ENCODE results near the gene UBE2C. TPM values are rescaled to one million over a fixed set of nuclear protein-coding genes. Genes with fewer than 3 reads are reported as not detected.

The UBE2C gene
- total RNA-seq, 1 donor from 2014 or later = 7.6 TPM

DNA sequence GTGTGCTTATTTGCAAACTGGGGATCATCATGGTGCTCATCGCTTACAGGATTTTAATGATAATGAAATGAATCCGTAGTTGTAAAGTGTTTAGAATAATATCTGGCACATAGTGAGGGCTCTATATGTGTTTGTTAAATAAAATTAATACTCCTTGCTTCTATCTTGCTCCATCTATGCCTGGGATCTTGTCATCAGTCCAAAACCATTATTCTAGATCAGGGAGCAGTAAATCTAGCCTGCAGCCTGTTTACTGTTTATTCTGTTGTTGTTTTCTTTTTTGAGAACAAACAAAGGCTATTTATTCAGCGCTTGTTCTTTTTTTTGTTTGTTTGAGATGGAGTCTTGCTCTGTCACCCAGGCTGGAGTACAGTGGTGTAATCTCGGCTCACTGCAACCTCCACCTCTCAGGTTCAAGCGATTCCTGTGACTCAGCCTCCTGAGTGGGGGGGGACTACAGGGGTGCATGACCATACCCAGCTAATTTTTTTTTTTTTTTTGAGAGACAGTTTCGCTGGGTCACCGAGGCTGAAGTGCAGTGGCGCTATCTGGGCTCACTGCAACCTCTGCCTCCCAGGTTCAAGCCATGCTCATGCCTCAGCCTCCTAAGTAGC, 36.6 kb downstream of the UBE2C start:
- Histone ChIP-seq H3K9me3 (no peaks in the 10 kb centered on the region), H3K27ac (no peak overlapping the region), H3K4me3 (no peak overlapping the region), H3K4me1 (peaks cover 7% of the 10 kb centered on the region), H3K27me3 (no peaks in the 10 kb centered on the region), H3K36me3 (peaks cover 0 to 54% of the 10 kb centered on the region in 2 donors)
- TF ChIP-seq POLR2A (IDR thresholded peaks at IDR 0.05) (no peak), POLR2AphosphoS5 (IDR thresholded peaks at IDR 0.05; ENCODE audit: insufficient read depth in 1 of 2, low read depth in 1 of 2) (no peak)
- TF ChIP-seq, protein P1, sequence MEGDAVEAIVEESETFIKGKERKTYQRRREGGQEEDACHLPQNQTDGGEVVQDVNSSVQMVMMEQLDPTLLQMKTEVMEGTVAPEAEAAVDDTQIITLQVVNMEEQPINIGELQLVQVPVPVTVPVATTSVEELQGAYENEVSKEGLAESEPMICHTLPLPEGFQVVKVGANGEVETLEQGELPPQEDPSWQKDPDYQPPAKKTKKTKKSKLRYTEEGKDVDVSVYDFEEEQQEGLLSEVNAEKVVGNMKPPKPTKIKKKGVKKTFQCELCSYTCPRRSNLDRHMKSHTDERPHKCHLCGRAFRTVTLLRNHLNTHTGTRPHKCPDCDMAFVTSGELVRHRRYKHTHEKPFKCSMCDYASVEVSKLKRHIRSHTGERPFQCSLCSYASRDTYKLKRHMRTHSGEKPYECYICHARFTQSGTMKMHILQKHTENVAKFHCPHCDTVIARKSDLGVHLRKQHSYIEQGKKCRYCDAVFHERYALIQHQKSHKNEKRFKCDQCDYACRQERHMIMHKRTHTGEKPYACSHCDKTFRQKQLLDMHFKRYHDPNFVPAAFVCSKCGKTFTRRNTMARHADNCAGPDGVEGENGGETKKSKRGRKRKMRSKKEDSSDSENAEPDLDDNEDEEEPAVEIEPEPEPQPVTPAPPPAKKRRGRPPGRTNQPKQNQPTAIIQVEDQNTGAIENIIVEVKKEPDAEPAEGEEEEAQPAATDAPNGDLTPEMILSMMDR (IDR thresholded peaks at IDR 0.05) = no peak
- DNase-seq (ENCODE audit: extremely low spot score in 2 of 2) = no peak
- intact Hi-C loops (cut with DNase I) = no loop called here

DNA sequence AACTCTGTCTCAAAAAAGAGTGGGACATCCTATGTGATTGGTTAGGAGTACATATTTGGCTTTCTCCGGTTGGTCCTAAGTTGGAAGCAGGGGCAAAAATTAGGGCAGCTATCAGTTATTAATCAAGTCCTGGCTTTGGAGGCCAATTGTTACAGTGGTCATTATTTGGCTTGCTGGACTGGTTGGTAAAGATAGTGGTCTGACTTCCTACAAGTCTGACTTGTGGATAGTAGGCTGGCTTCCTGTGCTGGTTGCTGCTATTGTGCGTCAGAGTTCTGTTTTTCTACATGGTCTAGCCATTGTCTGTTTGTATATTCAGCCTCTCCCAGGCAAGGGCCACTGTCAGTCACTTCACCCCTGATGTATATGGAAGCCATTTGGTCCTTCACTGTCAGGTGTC, 37.8 kb downstream of the UBE2C start:
- Histone ChIP-seq H3K4me1 (peaks cover 16% of the 10 kb centered on the region), H3K9me3 (no peaks in the 10 kb centered on the region), H3K27ac (no peak overlapping the region), H3K4me3 (no peak overlapping the region), H3K36me3 (peaks cover 0 to 48% of the 10 kb centered on the region in 2 donors), H3K27me3 (no peaks in the 10 kb centered on the region)
- intact Hi-C loops (cut with DNase I) = no loop called here
- TF ChIP-seq, protein P1 (IDR thresholded peaks at IDR 0.05) = no peak
- TF ChIP-seq POLR2AphosphoS5 (IDR thresholded peaks at IDR 0.05; ENCODE audit: insufficient read depth in 1 of 2, low read depth in 1 of 2) (no peak), POLR2A (IDR thresholded peaks at IDR 0.05) (no peak)
- DNase-seq (ENCODE audit: extremely low spot score in 2 of 2) = no peak

DNA sequence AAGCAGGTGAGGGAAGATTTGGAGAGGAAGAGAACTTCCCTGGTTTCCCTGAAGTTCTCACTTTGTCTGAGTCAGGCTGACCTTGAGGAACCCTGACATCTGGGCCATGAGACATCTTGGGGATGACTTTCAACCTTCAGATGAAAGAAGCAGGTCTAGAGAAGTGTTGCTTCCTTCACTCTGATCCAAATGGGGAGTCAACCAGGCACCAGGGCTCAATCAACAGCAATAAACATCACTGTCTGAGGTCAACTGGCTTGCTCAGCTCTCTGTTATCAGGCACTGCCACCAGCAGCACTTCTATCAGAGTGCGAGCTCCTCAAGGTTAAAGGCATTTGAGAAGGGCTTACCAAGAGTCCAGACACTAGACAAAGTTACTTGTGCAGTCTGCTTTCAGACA, 38.5 kb downstream of the UBE2C start:
- intact Hi-C loops (cut with DNase I) = no loop called here
- no peak for DNase-seq (ENCODE audit: extremely low spot score in 2 of 2)
- no peak overlapping the region for H3K27ac ChIP-seq
- no peak overlapping the region for H3K4me3 ChIP-seq
- peaks cover 0 to 47% of the 10 kb centered on the region in 2 donors for H3K36me3 ChIP-seq
- TF ChIP-seq, protein P1 (IDR thresholded peaks at IDR 0.05) = no peak
- TF ChIP-seq POLR2AphosphoS5 (IDR thresholded peaks at IDR 0.05; ENCODE audit: insufficient read depth in 1 of 2, low read depth in 1 of 2) (no peak), POLR2A (IDR thresholded peaks at IDR 0.05) (no peak)
- no peaks in the 10 kb centered on the region for H3K27me3 ChIP-seq
- H3K4me1 ChIP-seq = peaks cover 23% of the 10 kb centered on the region
- H3K9me3 ChIP-seq = no peaks in the 10 kb centered on the region

DNA sequence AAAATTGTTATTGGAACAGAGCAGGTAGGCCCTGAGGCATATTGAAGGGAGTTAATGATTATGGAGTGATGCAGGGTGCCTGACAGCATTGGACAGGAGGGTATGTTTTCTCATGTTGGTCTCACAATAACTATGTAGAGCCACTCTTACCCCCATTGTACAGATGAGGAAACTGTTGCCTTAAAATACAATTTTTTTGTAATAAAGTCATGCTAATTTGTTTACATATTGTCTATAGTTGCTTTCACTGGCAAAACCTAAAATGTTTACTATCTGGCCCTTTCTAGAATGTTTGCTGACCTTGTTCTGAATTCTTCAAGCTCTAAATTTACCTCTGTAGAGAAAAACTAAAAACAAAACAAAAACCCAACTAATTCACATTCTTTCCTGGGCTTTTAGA, 39.1 kb downstream of the UBE2C start:
- intact Hi-C loops (cut with DNase I) = no loop called here
- DNase-seq (ENCODE audit: extremely low spot score in 2 of 2) = no peak
- Histone ChIP-seq H3K36me3 (peaks cover 0 to 41% of the 10 kb centered on the region in 2 donors), H3K4me3 (no peak overlapping the region), H3K4me1 (peaks cover 29% of the 10 kb centered on the region), H3K27me3 (no peaks in the 10 kb centered on the region), H3K27ac (no peak overlapping the region), H3K9me3 (no peaks in the 10 kb centered on the region)
- TF ChIP-seq, protein P1 (IDR thresholded peaks at IDR 0.05) = no peak
- TF ChIP-seq POLR2AphosphoS5 (IDR thresholded peaks at IDR 0.05; ENCODE audit: insufficient read depth in 1 of 2, low read depth in 1 of 2) (no peak), POLR2A (IDR thresholded peaks at IDR 0.05) (no peak)

DNA sequence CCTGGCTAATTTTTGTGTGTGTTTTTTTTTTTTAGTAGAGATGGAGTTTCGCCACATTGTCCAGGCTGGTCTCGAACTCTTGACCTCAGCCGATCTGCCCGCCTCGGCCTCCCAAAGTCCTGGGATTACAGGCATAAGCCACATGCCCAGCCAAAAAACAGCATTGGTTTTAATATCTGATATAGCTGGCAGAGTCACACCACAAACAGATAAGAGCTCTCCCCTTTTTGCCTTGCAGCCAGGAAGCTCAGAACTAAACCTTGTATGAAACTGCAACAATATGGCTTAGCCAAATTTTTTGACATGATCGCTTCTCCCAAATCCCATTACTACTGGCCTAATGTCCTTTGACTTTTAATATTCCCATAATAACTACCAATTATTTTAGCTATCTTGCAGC, 39.9 kb downstream of the UBE2C start:
- Histone ChIP-seq H3K4me1 (peaks cover 33% of the 10 kb centered on the region), H3K36me3 (peaks cover 0 to 34% of the 10 kb centered on the region in 2 donors), H3K27ac (no peak overlapping the region), H3K27me3 (no peaks in the 10 kb centered on the region), H3K9me3 (no peaks in the 10 kb centered on the region), H3K4me3 (no peak overlapping the region)
- intact Hi-C loops (cut with DNase I) = no loop called here
- no peak for DNase-seq (ENCODE audit: extremely low spot score in 2 of 2)
- TF ChIP-seq, protein P1 (IDR thresholded peaks at IDR 0.05) = no peak
- TF ChIP-seq POLR2AphosphoS5 (IDR thresholded peaks at IDR 0.05; ENCODE audit: insufficient read depth in 1 of 2, low read depth in 1 of 2) (no peak), POLR2A (IDR thresholded peaks at IDR 0.05) (no peak)

Measured in vagina (tissue), 2 donors.